GM21528 (cell line): ENCODE results near the gene UBC.

Experiments used
- ATAC-seq: cut with Tn5 transposase; IDR thresholded peaks from one replicate; pipeline ENCODE4 v1.9.1; 2021; ENCODE audit warnings: mild to moderate bottlenecking, moderate library complexity; ENCODE audit not compliant: unreplicated experiment, low FRiP score

UBC gene

GRCh38 chr12:124914392-124915238, at the start of gene UBC:
TSS of gene UBC (minus strand) at chr12:124914650. CDS start at chr12:124913771, 879 bp downstream.
- ATAC-seq, result peak; percentile 36

GRCh38 chr12:124963211-124963610, 48.8 kb upstream of the UBC start:
- ATAC-seq, result no peak

GRCh38 chr12:124961055-124961454, 46.6 kb upstream of the UBC start:
- ATAC-seq, result no peak

GRCh38 chr12:124956571-124956970, 42.1 kb upstream of the UBC start:
- ATAC-seq, result no peak

GRCh38 chr12:124954771-124955170, 40.3 kb upstream of the UBC start:
- ATAC-seq, result no peak

GRCh38 chr12:124953689-124954405, 39.4 kb upstream of the UBC start:
- ATAC-seq, result no peak

GRCh38 chr12:124952801-124953200, 38.4 kb upstream of the UBC start:
- ATAC-seq, result no peak

- ATAC-seq, result no peak
These were observed 37.8 kb upstream of the UBC start for GRCh38 chr12:124952295-124952694.

GRCh38 chr12:124949779-124950728, 35.6 kb upstream of the UBC start:
- no peak for ATAC-seq

GRCh38 chr12:124949066-124949465, 34.6 kb upstream of the UBC start:
- no peak for ATAC-seq

GRCh38 chr12:124947561-124948398, 33.3 kb upstream of the UBC start:
- ATAC-seq, result no peak

- ATAC-seq, result no peak
These were observed 32.6 kb upstream of the UBC start for GRCh38 chr12:124947013-124947412.

- no peak for ATAC-seq
These were observed 32.0 kb upstream of the UBC start for GRCh38 chr12:124946447-124946793.

GRCh38 chr12:124941170-124941527, 26.7 kb upstream of the UBC start:
- ATAC-seq, result no peak

- ATAC-seq, result peak; percentile 50
These were observed 26.1 kb upstream of the UBC start for GRCh38 chr12:124940393-124941169.

GRCh38 chr12:124940143-124940392, 25.6 kb upstream of the UBC start:
- ATAC-seq, result peak; percentile 3

GRCh38 chr12:124939421-124940142, 25.1 kb upstream of the UBC start:
- peak; percentile 54 for ATAC-seq

- ATAC-seq, result peak; percentile 45
These were observed 24.6 kb upstream of the UBC start for GRCh38 chr12:124939079-124939420.

- ATAC-seq, result no peak
These were observed 24.1 kb upstream of the UBC start for GRCh38 chr12:124938587-124938986.
